A673 (cell line): ENCODE data around the gene TTC16. TPM values are rescaled to one million over a fixed set of nuclear protein-coding genes. Genes with fewer than 3 reads are reported as not detected.

ENCODE experiments used
- BruUV-seq: library from RNA; stranded (reverse); fragments of 400-500 nt; replicated peaks from 2 replicates; lab custom pipeline; 2021; lab: Mats Ljungman, UMichigan
- CTCF ChIA-PET: fragments of 300-600 bp; sonication (Branson Sonifier 250); formaldehyde crosslinking; loops from one replicate; lab custom pipeline; 2022; ENCODE audit warnings: antibody characterized with exemption; lab: Charles Lee
- POLR2A ChIA-PET: fragments of 300-600 bp; sonication (Branson Sonifier 250); formaldehyde crosslinking; loops from one replicate; lab custom pipeline; 2022; ENCODE audit warnings: antibody characterized with exemption; ENCODE audit not compliant: low non-redundant PET; lab: Charles Lee
- DNase-seq: peaks from one replicate; pipeline ENCODE4 v3.0.0-alpha.2; 2015; ENCODE audit warnings: low spot score
- H3K27ac ChIP-seq: fragments of 200-600 bp; sonication (generic); 2 replicates; pipeline ENCODE4 v1.5.1; 2016; ENCODE audit warnings: mixed run types, low read depth, mild to moderate bottlenecking, mixed read lengths, antibody characterized with exemption, low read length; ENCODE audit not compliant: poor library complexity, severe bottlenecking
- H3K27me3 ChIP-seq: fragments of 200-600 bp; sonication (generic); replicated peaks from 2 replicates; pipeline ENCODE4 v1.6.1; 2017; ENCODE audit warnings: mixed run types, low read depth, mild to moderate bottlenecking, mixed read lengths, antibody characterized with exemption, low read length; ENCODE audit not compliant: insufficient read depth, poor library complexity
- H3K36me3 ChIP-seq: fragments of 200-600 bp; sonication (generic); 2 replicates; pipeline ENCODE4 v1.6.1; 2016; ENCODE audit warnings: mixed run types, mild to moderate bottlenecking, mixed read lengths, antibody characterized with exemption, low read length; ENCODE audit not compliant: insufficient read depth, poor library complexity, severe bottlenecking
- H3K4me1 ChIP-seq: fragments of 200-600 bp; sonication (generic); 2 replicates; pipeline ENCODE4 v1.6.1; 2017; ENCODE audit warnings: mixed run types, mild to moderate bottlenecking, mixed read lengths, antibody characterized with exemption, low read length; ENCODE audit not compliant: insufficient read depth, poor library complexity, severe bottlenecking
- H3K4me3 ChIP-seq: fragments of 200-600 bp; sonication (generic); 2 replicates; pipeline ENCODE4 v1.5.1; 2016; ENCODE audit warnings: low read depth, mixed run types, mild to moderate bottlenecking, mixed read lengths, low read length; ENCODE audit not compliant: poor library complexity, severe bottlenecking
- H3K9me3 ChIP-seq: fragments of 200-600 bp; sonication (generic); 2 replicates; pipeline ENCODE4 v1.6.1; 2016; ENCODE audit warnings: mixed run types, low read depth, mild to moderate bottlenecking, mixed read lengths, antibody characterized with exemption, low read length; ENCODE audit not compliant: poor library complexity, severe bottlenecking
- EZH2 ChIP-seq: fragments of 200-600 bp; sonication (generic); IDR thresholded peaks from 2 replicates; pipeline ENCODE4 v1.6.1; 2017; ENCODE audit warnings: borderline replicate concordance, low read depth, mild to moderate bottlenecking, mixed read lengths, antibody characterized with exemption, low read length; ENCODE audit not compliant: poor library complexity, severe bottlenecking
- intact Hi-C: fragments of 100-400 bp; cut with micrococcal nuclease; formaldehyde crosslinking; loops from one replicate; pipeline ENCODE4 v1.10.0; 2022; ENCODE audit not compliant: unreplicated experiment
- total RNA-seq: library from RNA; stranded (reverse); gene quantifications from 2 replicates; pipeline ENCODE4 v1.2.3, GENCODE V29; 2021
- TF ChIP-seq, protein P1 (sequence below): fragments of 300-800, 200-600 bp; sonication (generic); conservative IDR thresholded peaks from 2 replicates; pipeline ENCODE4 v1.5.1; 2017; ENCODE audit warnings: low read depth, mild to moderate bottlenecking, antibody characterized with exemption, low read length, moderate library complexity, mixed read lengths

The TTC16 gene
- total RNA-seq, 1 experiment from 2014 or later: not detected

- no peaks in the 10 kb centered on the region for H3K36me3 ChIP-seq
- no peaks in the 10 kb centered on the region for H3K9me3 ChIP-seq
- CTCF ChIA-PET: interaction anchor here (0.7 kb wide), 1 partner anchor 9 kb away, joined by 4 read pairs; no protein-coding TSS in a partner anchor
- no TSS peak for BruUV-seq
- H3K27me3 ChIP-seq: no peaks in the 10 kb centered on the region
- POLR2A ChIA-PET: no interaction called here
- DNase-seq: no peak
- no peak overlapping the region for H3K27ac ChIP-seq
- intact Hi-C loops: no loop called here
- TF ChIP-seq, protein P1, sequence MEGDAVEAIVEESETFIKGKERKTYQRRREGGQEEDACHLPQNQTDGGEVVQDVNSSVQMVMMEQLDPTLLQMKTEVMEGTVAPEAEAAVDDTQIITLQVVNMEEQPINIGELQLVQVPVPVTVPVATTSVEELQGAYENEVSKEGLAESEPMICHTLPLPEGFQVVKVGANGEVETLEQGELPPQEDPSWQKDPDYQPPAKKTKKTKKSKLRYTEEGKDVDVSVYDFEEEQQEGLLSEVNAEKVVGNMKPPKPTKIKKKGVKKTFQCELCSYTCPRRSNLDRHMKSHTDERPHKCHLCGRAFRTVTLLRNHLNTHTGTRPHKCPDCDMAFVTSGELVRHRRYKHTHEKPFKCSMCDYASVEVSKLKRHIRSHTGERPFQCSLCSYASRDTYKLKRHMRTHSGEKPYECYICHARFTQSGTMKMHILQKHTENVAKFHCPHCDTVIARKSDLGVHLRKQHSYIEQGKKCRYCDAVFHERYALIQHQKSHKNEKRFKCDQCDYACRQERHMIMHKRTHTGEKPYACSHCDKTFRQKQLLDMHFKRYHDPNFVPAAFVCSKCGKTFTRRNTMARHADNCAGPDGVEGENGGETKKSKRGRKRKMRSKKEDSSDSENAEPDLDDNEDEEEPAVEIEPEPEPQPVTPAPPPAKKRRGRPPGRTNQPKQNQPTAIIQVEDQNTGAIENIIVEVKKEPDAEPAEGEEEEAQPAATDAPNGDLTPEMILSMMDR: no peak
- no peak for TF ChIP-seq EZH2
- no peaks in the 10 kb centered on the region for H3K4me1 ChIP-seq
- H3K4me3 ChIP-seq: no peak overlapping the region
Measured at GRCh38 chr9:127723013-127723412, 7.1 kb downstream of the TTC16 start.

DNA sequence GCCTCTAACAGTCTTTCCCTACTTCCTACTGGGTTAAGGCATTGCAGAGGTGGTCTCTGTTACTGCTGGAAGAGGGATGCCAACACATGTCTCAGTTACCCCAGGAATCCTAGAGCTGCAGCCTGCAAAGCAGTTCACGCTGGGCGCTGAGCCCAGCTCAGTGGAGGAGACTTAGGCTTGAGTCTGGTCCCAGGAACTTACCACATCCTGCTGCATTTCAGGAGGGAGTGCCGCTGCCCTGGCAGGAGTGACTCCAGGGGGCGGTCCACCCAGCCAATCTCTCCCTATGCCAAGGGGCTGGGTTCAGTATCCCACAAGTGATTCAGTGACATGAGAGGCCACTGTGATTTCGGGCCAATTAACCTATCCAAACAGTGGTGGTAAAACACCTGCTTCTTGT lies 7.6 kb downstream of the TTC16 start:
- no peak for TF ChIP-seq EZH2
- TF ChIP-seq, protein P1: no peak
- no peaks in the 10 kb centered on the region for H3K9me3 ChIP-seq
- no peaks in the 10 kb centered on the region for H3K36me3 ChIP-seq
- intact Hi-C loops: no loop called here
- H3K27me3 ChIP-seq: no peaks in the 10 kb centered on the region
- CTCF ChIA-PET: interaction anchor here (0.7 kb wide), 1 partner anchor 9 kb away, joined by 4 read pairs; no protein-coding TSS in a partner anchor
- H3K4me1 ChIP-seq: no peaks in the 10 kb centered on the region
- DNase-seq: no peak
- no peak overlapping the region for H3K27ac ChIP-seq
- no TSS peak for BruUV-seq
- no peak overlapping the region for H3K4me3 ChIP-seq
- POLR2A ChIA-PET: no interaction called here

GRCh38 chr9:127724012-127724411 lies 8.1 kb downstream of the TTC16 start:
- intact Hi-C loops: no loop called here
- ChIA-PET POLR2A (no interaction called here), CTCF (no interaction called here)
- H3K27me3 ChIP-seq: no peaks in the 10 kb centered on the region
- BruUV-seq: no TSS peak
- no peaks in the 10 kb centered on the region for H3K36me3 ChIP-seq
- no peaks in the 10 kb centered on the region for H3K9me3 ChIP-seq
- TF ChIP-seq, protein P1: no peak
- TF ChIP-seq EZH2: no peak
- no peaks in the 10 kb centered on the region for H3K4me1 ChIP-seq
- no peak overlapping the region for H3K4me3 ChIP-seq
- H3K27ac ChIP-seq: no peak overlapping the region
- DNase-seq: no peak
